ENCODE data around the gene RAB5IF. TPM values are rescaled to one million over a fixed set of nuclear protein-coding genes. Genes with fewer than 3 reads are reported as not detected.

Gene RAB5IF
- total and polyA plus RNA-seq, 2 of the 8 experiments (the other 6 are each of a cell fraction or from before 2014, with no cell fraction given), result 95.5 to 148 TPM

- TF ChIP-seq ASH2L (IDR thresholded peaks at IDR 0.05; ENCODE audit: low read length), result no peak
Measured at GRCh38 chr20:36611625-36612024, 6.0 kb downstream of the RAB5IF start (continued).
